Fibroblast of skin of abdomen (primary cell): Measurements from ENCODE around the gene ECSCR. TPM values are rescaled to one million over a fixed set of nuclear protein-coding genes. Genes with fewer than 3 reads are reported as not detected.
"Not testable (repeated sequence)": the region's sequence is repeated elsewhere in the genome, so short reads cannot be mapped to it uniquely, and the experiment has no call there.

Experiments used
- DNase-seq: peaks from one replicate; pipeline ENCODE4 v3.0.0-alpha.2; 2013
- polyA plus RNA-seq, 2 experiments: library from polyadenylated mRNA; unstranded; fragments of 120-200 nt; gene quantifications; one replicate each; pipeline ENCODE4 v1.2.1, GENCODE V29; 2013; ENCODE audit not compliant: insufficient read length in 2 of 2

ECSCR gene
- polyA plus RNA-seq (2013, experiment 1 of 2; ENCODE audit: insufficient read length), result 2.1 TPM
- polyA plus RNA-seq (2013, experiment 2 of 2; ENCODE audit: insufficient read length), result 2.5 TPM

- peak; percentile 35 for DNase-seq
Measured at GRCh38 chr5:139462586-139463276, at the start of gene ECSCR. TSS of gene ECSCR (minus strand) at chr5:139462743. CDS start at chr5:139462670, 73 bp downstream.

GRCh38 chr5:139504722-139505121 lies 42.2 kb upstream of the ECSCR start:
- DNase-seq, result not testable (repeated sequence)

- DNase-seq, result not testable (repeated sequence)
Measured at GRCh38 chr5:139503879-139504278, 41.3 kb upstream of the ECSCR start.

- DNase-seq, result not testable (repeated sequence)
Measured at GRCh38 chr5:139503036-139503817, 40.7 kb upstream of the ECSCR start.

GRCh38 chr5:139501381-139501780 lies 38.8 kb upstream of the ECSCR start:
- DNase-seq, result no peak

GRCh38 chr5:139495638-139496435 lies 33.3 kb upstream of the ECSCR start:
- peak; percentile 51 for DNase-seq

GRCh38 chr5:139494832-139495231 lies 32.3 kb upstream of the ECSCR start:
- peak; percentile 83 for DNase-seq

- no peak for DNase-seq
Measured at GRCh38 chr5:139494256-139494655, 31.7 kb upstream of the ECSCR start.

- peak; percentile 43 for DNase-seq
Measured at GRCh38 chr5:139492700-139493192, 30.2 kb upstream of the ECSCR start.

- no peak for DNase-seq
Measured at GRCh38 chr5:139488260-139488659, 25.7 kb upstream of the ECSCR start.

GRCh38 chr5:139486201-139486600 lies 23.7 kb upstream of the ECSCR start:
- no peak for DNase-seq

GRCh38 chr5:139482890-139483208 lies 20.3 kb upstream of the ECSCR start:
- not testable (repeated sequence) for DNase-seq

GRCh38 chr5:139482050-139482889 lies 19.7 kb upstream of the ECSCR start, which contains the start of gene STING1:
TSS of gene STING1 (minus strand) at chr5:139482758. CDS start at chr5:139481704, 1,054 bp downstream.
- DNase-seq, result peak; percentile 98

GRCh38 chr5:139481580-139482049 lies 19.1 kb upstream of the ECSCR start:
- peak; percentile 34 for DNase-seq

- no peak for DNase-seq
Measured at GRCh38 chr5:139481122-139481533, 18.6 kb upstream of the ECSCR start.

- not testable (repeated sequence) for DNase-seq
Measured at GRCh38 chr5:139479729-139480128, 17.2 kb upstream of the ECSCR start.

- not testable (repeated sequence) for DNase-seq
Measured at GRCh38 chr5:139478657-139479423, 16.3 kb upstream of the ECSCR start.

- DNase-seq, result no peak
Measured at GRCh38 chr5:139475865-139476617, 13.5 kb upstream of the ECSCR start.

- DNase-seq, result peak; percentile 81
Measured at GRCh38 chr5:139474890-139475791, 12.6 kb upstream of the ECSCR start.
